Cardiac fibroblast (primary cell): ENCODE measurements around the gene CTDP1.
"Not testable (repeated sequence)": the region's sequence is repeated elsewhere in the genome, so short reads cannot be mapped to it uniquely, and the experiment has no call there.

Source experiments
- DNase-seq, 2 donors: peaks; one replicate each; pipeline versions ENCODE4 v3.0.0 to v3.0.0-alpha.2; 2010; ENCODE audit warnings: low read depth in 2 of 2
- H3K4me3 ChIP-seq, 2 donors: replicated peaks in 1 of 2; 1 replicate in 1 of 2; 2 replicates in 1 of 2; pipeline ENCODE4 v1.5.1; 2011; ENCODE audit warnings: low read depth in 2 of 2, low read length in 2 of 2, mild to moderate bottlenecking in 2 of 2, moderate library complexity in 1 of 2
- TF ChIP-seq, protein P1 (sequence below): IDR thresholded peaks from one replicate; pipeline ENCODE4 v1.5.1; 2011; ENCODE audit warnings: low read depth, mild to moderate bottlenecking, low read length, inconsistent platforms

The CTDP1 gene

DNA sequence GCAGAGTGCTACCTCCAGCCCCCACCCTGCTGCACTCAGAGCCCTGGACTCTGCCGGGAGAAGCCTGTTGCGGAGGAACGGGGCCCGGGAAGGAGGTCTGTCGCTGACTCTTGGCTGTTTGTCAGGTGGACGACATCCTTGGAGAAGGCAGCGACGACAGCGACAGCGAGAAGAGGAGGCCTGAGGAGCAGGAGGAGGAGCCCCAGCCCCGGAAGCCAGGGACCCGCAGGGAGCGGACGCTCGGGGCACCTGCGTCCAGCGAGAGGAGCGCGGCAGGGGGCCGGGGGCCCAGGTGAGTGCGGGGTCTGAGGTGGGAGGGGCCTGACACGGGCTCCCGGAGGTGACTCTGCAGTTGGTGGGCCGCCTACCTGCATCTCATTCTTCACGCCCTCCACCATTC lies 56.6 kb downstream of the CTDP1 start:
- DNase-seq: no peak
- H3K4me3 ChIP-seq: no peak overlapping the region
- TF ChIP-seq, protein P1, sequence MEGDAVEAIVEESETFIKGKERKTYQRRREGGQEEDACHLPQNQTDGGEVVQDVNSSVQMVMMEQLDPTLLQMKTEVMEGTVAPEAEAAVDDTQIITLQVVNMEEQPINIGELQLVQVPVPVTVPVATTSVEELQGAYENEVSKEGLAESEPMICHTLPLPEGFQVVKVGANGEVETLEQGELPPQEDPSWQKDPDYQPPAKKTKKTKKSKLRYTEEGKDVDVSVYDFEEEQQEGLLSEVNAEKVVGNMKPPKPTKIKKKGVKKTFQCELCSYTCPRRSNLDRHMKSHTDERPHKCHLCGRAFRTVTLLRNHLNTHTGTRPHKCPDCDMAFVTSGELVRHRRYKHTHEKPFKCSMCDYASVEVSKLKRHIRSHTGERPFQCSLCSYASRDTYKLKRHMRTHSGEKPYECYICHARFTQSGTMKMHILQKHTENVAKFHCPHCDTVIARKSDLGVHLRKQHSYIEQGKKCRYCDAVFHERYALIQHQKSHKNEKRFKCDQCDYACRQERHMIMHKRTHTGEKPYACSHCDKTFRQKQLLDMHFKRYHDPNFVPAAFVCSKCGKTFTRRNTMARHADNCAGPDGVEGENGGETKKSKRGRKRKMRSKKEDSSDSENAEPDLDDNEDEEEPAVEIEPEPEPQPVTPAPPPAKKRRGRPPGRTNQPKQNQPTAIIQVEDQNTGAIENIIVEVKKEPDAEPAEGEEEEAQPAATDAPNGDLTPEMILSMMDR: no peak

DNA sequence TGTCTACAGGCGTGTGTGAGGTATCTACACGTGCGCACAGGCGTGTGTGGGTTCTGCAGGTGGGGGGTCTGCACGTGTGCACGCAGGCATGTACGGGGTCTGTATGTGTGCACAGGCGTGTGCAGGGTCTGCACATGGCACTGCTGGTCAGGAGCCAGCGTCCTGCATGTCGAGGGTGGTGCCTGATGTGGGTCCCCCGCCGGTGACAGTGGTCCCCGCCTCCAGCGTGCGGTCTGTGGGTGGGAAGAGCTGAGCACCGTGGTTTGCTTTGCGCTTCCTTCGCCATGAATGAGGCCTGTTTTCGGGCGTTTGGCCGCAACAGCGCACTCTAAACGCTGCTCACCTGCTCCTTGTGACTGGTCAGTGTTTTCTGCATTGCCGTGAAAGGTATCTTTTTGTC lies 57.2 kb downstream of the CTDP1 start:
- no peak overlapping the region for H3K4me3 ChIP-seq
- no peak for DNase-seq
- TF ChIP-seq, protein P1: no peak

DNA sequence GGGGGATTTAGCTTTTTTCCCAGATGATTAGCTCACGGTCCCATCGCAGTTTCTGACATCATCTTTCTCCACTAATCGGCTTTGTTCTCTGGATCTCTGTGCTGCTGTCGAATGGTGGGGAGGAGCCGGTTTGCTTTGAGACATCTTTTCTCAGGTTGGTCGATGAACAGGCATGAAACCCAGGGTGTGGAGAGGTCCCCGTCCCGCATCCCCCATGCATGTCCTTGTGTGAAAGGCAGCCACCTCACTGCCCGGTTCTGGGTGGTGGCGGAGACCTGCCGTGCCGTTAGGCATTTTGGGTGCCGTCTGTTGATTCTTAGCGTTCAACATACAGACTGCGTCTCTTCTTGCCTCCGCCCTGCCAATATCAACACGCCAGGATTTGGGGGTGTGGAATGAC lies 57.8 kb downstream of the CTDP1 start:
- H3K4me3 ChIP-seq: no peak overlapping the region
- no peak for DNase-seq
- TF ChIP-seq, protein P1: no peak

GRCh38 chr18:79738041-79738461 lies 58.4 kb downstream of the CTDP1 start:
- no peak for DNase-seq
- TF ChIP-seq, protein P1: no peak
- no peak overlapping the region for H3K4me3 ChIP-seq

DNA sequence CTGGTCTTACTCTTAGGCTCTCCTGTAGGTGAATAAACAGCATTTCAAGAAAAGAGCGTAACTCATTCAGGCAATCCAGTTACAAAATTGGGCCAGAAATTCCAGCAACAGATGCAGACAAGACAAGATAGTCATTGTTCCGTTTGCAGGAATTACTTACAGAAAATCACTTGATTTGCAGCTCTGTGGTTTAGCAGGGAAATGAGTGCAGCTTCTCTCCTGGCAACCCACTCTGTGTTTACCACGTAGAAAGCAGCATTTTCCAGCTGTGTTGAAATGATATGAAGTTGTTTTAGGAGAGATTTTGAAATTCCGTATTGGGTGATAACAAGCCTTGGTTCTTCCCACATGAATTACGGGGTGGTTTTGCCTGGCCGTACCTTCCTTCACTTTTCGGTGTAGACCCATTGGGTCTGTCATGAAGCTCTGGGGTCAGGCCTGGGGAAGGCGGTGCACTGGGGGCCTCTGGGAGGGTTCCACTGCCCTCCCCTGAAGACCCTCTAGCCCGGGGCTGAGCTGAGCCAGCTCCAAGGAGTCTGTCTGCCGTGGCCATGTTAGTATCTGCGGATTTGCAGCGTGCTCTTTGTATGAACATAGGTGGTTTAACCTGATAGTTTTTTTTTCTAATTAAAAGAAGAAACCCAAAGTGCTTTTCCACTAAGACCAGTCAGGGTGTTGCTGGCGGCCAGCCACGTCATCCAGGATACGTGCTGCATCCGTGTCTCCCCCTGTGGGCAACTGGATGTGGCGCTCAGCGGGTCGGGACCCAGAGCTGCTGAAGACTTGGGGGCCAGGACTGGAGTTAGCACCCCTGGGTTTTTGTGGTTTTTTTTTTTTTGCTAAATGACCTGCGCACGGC lies 59.2 kb downstream of the CTDP1 start:
- no peak overlapping the region for H3K4me3 ChIP-seq
- TF ChIP-seq, protein P1: no peak
- peak; percentile 9 to 78 for DNase-seq

- TF ChIP-seq, protein P1: no peak
- no peak for DNase-seq
- H3K4me3 ChIP-seq: no peak overlapping the region
These were observed 59.8 kb downstream of the CTDP1 start for GRCh38 chr18:79739440-79739778.

DNA sequence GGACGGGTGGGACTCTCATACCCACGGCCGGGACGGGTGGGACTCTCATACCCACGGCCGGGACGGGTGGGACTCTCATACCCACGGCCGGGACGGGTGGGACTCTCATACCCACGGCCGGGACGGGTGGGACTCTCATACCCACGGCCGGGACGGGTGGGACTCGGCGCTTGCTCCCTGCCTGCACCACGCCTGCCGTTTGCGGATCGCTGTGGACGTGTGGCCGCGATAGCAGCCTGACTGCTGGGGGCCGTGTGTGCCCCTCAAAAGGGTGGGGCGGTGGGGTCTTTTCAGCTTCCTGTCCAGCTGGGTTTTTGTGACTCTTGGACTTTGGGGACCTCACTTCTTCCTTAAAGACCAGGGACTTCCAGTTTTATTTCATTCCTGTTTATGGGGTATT lies 60.4 kb downstream of the CTDP1 start:
- H3K4me3 ChIP-seq, DNase-seq: not testable (repeated sequence)
